Ovary (tissue), 9 donors: Measurements from ENCODE around the gene RELL1. TPM values are rescaled to one million over a fixed set of nuclear protein-coding genes. Genes with fewer than 3 reads are reported as not detected.

Experiments
- DNase-seq, 5 donors: peaks; one replicate each; pipeline ENCODE4 v3.0.0-alpha.2; 2019 to 2020
- H3K27ac ChIP-seq, 2 donors: fragments of 200-600 bp; one replicate each; pipeline versions ENCODE4 v1.5.1 to v1.8.0; 2019 to 2022
- H3K27me3 ChIP-seq: fragments of 200-600 bp; one replicate; pipeline ENCODE4 v1.8.0; 2022
- H3K36me3 ChIP-seq: fragments of 200-600 bp; sonication (generic); one replicate; pipeline ENCODE4 v1.5.1; 2019
- H3K4me1 ChIP-seq: one replicate; pipeline ENCODE4 v1.8.1; 2013; ENCODE audit warnings: mild to moderate bottlenecking, moderate library complexity; ENCODE audit not compliant: insufficient read depth
- H3K4me3 ChIP-seq: fragments of 200-600 bp; sonication (generic); one replicate; pipeline ENCODE4 v1.5.1; 2017
- H3K9me3 ChIP-seq, 2 donors: fragments of 200-600 bp in 1 of 2; sonication (generic) in 1 of 2; one replicate each; pipeline versions ENCODE4 v1.5.1 to v1.8.1; 2013 to 2019; ENCODE audit warnings: mild to moderate bottlenecking in 1 of 2, moderate library complexity in 1 of 2
- EP300 ChIP-seq: sonication (generic); formaldehyde crosslinking; IDR thresholded peaks from one replicate; pipeline ENCODE4 v1.6.1; 2017; ENCODE audit warnings: antibody characterized with exemption
- POLR2A ChIP-seq: fragments of 450-650 bp; IDR thresholded peaks from one replicate; pipeline ENCODE4 v1.6.1; 2017; ENCODE audit warnings: antibody characterized with exemption, mild to moderate bottlenecking, moderate library complexity
- WGBS, 3 donors: extraction: QIAGEN DNeasy Blood & Tissue Kit in 1 of 3; methylation state at CpG; one replicate each; pipeline versions ENCODE4 v1.1.5 to v1.1.7; 2013 to 2017; 5-methylcytosine and 5-hydroxymethylcytosine counted together
- intact Hi-C, 4 donors: fragments of 100-400 bp; cut with DNase I; formaldehyde crosslinking; loops; one replicate each; pipeline versions ENCODE4 v1.11.0 to v1.15.1; 2022 to 2023
- polyA plus RNA-seq, 2 donors: library from polyadenylated mRNA; stranded (reverse); fragments of 200-250 nt in 1 of 2; fragments of 350-450 nt in 1 of 2; fragmentation: Illumina TruSeq in 1 of 2; extraction: RNeasy Lipid Tissue Mini Kit (QIAGEN cat#74804) in 1 of 2; gene quantifications; one replicate each; pipeline ENCODE4 v1.2.3, GENCODE V29; 2013 to 2014
- total RNA-seq, 7 donors: library from RNA; depleted of rRNA in 2 of 7; stranded (reverse); fragments of >200 nt in 2 of 7; fragmentation: NEBNext Ultra II Directional in 3 of 7; extraction: Animal tissue kit (Norgen Biotek cat#: 25700) in 3 of 7; gene quantifications; one replicate each; pipeline versions ENCODE4 v1.1.0 to v1.2.4, GENCODE V29; 2016 to 2023
- TF ChIP-seq, protein P1 (sequence below), 3 donors: fragments of 450-650 bp in 2 of 3; fragments of 200-600 bp in 1 of 3; IDR thresholded peaks; one replicate each; pipeline versions ENCODE4 v1.5.1 to v1.8.0; 2016 to 2022; ENCODE audit warnings: antibody characterized with exemption in 3 of 3, mild to moderate bottlenecking in 1 of 3
- donor health status: DM: no; HTN: no; CAD: no; lungs with moderate emphysema.
- donor health status: DM: no; HTN: no; CAD: no.
- donor health status: Bipolar disorder and iron deficiency.
- donor health status: DM: yes; HTN: yes; CAD: no.
- donor health status: DM: no; HTN: no; CAD: no.
- donor health status: DM: yes; HTN: yes; CAD: no.

The RELL1 gene
- total and polyA plus RNA-seq, 9 donors, result 4.1 to 31.4 (median 24.0) TPM

- no peaks in the 10 kb centered on the region for H3K36me3 ChIP-seq
- peaks cover 5% of the 10 kb centered on the region for H3K4me1 ChIP-seq
- no peak overlapping the region for H3K27ac ChIP-seq
- intact Hi-C loops, result no loop called here
- H3K4me3 ChIP-seq, result no peak overlapping the region
- 80 to 87% (median 83%) methylated on average over 4 of the region's 4 CpGs for whole genome bisulfite sequencing, 3 donors
- TF ChIP-seq POLR2A, result no peak
- TF ChIP-seq EP300, result no peak
- TF ChIP-seq, protein P1, sequence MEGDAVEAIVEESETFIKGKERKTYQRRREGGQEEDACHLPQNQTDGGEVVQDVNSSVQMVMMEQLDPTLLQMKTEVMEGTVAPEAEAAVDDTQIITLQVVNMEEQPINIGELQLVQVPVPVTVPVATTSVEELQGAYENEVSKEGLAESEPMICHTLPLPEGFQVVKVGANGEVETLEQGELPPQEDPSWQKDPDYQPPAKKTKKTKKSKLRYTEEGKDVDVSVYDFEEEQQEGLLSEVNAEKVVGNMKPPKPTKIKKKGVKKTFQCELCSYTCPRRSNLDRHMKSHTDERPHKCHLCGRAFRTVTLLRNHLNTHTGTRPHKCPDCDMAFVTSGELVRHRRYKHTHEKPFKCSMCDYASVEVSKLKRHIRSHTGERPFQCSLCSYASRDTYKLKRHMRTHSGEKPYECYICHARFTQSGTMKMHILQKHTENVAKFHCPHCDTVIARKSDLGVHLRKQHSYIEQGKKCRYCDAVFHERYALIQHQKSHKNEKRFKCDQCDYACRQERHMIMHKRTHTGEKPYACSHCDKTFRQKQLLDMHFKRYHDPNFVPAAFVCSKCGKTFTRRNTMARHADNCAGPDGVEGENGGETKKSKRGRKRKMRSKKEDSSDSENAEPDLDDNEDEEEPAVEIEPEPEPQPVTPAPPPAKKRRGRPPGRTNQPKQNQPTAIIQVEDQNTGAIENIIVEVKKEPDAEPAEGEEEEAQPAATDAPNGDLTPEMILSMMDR (IDR thresholded peaks at IDR 0.05), result no peak
- no peak for DNase-seq
- no peaks in the 10 kb centered on the region for H3K9me3 ChIP-seq
- H3K27me3 ChIP-seq, result no peaks in the 10 kb centered on the region
Observed at GRCh38 chr4:37645736-37646135, 40.4 kb downstream of the RELL1 start.

DNA sequence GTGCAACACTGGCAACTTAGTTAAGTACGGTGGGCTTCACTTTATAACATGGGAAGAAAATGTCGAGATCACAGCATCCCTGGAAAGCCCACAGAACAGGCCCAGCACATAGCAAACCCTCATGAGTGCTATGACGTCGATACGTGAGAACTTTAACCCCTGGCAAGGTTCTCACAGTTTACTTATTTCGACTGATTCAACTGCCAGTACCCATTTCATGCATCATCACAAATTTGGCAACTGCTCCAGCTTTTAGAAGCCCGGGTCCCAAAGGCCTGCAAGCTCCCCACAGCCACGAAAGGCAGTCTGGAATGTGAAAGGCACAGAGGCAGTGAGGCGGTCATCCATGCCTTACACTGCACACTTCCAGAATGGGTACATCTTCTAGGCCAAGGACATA is 41.2 kb downstream of the RELL1 start:
- TF ChIP-seq POLR2A, result no peak
- TF ChIP-seq EP300, result no peak
- TF ChIP-seq, protein P1 (IDR thresholded peaks at IDR 0.05), result no peak
- no peaks in the 10 kb centered on the region for H3K27me3 ChIP-seq
- no peak for DNase-seq
- no peaks in the 10 kb centered on the region for H3K36me3 ChIP-seq
- no peak overlapping the region for H3K4me3 ChIP-seq
- H3K27ac ChIP-seq, result no peak overlapping the region
- H3K4me1 ChIP-seq, result peaks cover 5% of the 10 kb centered on the region
- H3K9me3 ChIP-seq, result no peaks in the 10 kb centered on the region
- WGBS, 3 donors, result 76 to 80% (median 78%) methylated on average over 9 of the region's 9 CpGs
- intact Hi-C loops, result no loop called here

GRCh38 chr4:37641886-37642849 is 44.0 kb downstream of the RELL1 start:
- H3K27ac ChIP-seq, result no peak overlapping the region
- H3K9me3 ChIP-seq, result no peaks in the 10 kb centered on the region
- intact Hi-C loops, result no loop called here
- TF ChIP-seq, protein P1 (IDR thresholded peaks at IDR 0.05), result no peak
- TF ChIP-seq EP300, result no peak
- no peak overlapping the region for H3K4me3 ChIP-seq
- DNase-seq, result no peak
- no peaks in the 10 kb centered on the region for H3K4me1 ChIP-seq
- H3K36me3 ChIP-seq, result no peaks in the 10 kb centered on the region
- WGBS, 3 donors, result 82 to 89% (median 86%) methylated on average over 11 of the region's 11 CpGs
- H3K27me3 ChIP-seq, result no peaks in the 10 kb centered on the region

GRCh38 chr4:37641352-37641751 is 44.8 kb downstream of the RELL1 start:
- no peaks in the 10 kb centered on the region for H3K9me3 ChIP-seq
- no peak for DNase-seq
- H3K27me3 ChIP-seq, result no peaks in the 10 kb centered on the region
- no peak overlapping the region for H3K27ac ChIP-seq
- TF ChIP-seq EP300 (no peak), POLR2A (no peak)
- TF ChIP-seq, protein P1 (IDR thresholded peaks at IDR 0.05), result no peak
- H3K4me3 ChIP-seq, result no peak overlapping the region
- H3K36me3 ChIP-seq, result no peaks in the 10 kb centered on the region
- 87 to 90% (median 87%) methylated on average over 3 of the region's 3 CpGs for WGBS, 3 donors
- intact Hi-C loops, result no loop called here
- H3K4me1 ChIP-seq, result no peaks in the 10 kb centered on the region
